Thymus (tissue), 11 donors: Measurements from ENCODE around the gene CLIP1. TPM values are rescaled to one million over a fixed set of nuclear protein-coding genes. Genes with fewer than 3 reads are reported as not detected.

Source experiments
- DNase-seq, 9 donors: peaks; one replicate each; pipeline ENCODE4 v3.0.0-alpha.2; 2013; ENCODE audit warnings: low spot score in 9 of 9, low read depth in 6 of 9, missing footprints in 1 of 9
- H3K27ac ChIP-seq, 2 donors: one replicate each; pipeline ENCODE4 v1.5.1; 2013; ENCODE audit warnings: control low read depth in 1 of 2, low read depth in 1 of 2, low read length in 1 of 2, mild to moderate bottlenecking in 1 of 2, moderate library complexity in 1 of 2
- H3K27me3 ChIP-seq, 2 donors: one replicate each; pipeline ENCODE4 v1.5.1; 2013; ENCODE audit warnings: low read length in 1 of 2; ENCODE audit not compliant: control insufficient read depth in 2 of 2, insufficient read depth in 1 of 2
- H3K36me3 ChIP-seq, 2 donors: one replicate each; pipeline ENCODE4 v1.5.1; 2013; ENCODE audit warnings: low read length in 1 of 2, mild to moderate bottlenecking in 1 of 2, moderate library complexity in 1 of 2; ENCODE audit not compliant: control insufficient read depth in 2 of 2, insufficient read depth in 2 of 2
- H3K4me1 ChIP-seq, 2 donors: one replicate each; pipeline ENCODE4 v1.5.1; 2013; ENCODE audit warnings: low read length in 2 of 2; ENCODE audit not compliant: control insufficient read depth in 2 of 2, insufficient read depth in 2 of 2
- H3K4me3 ChIP-seq, 2 donors: one replicate each; pipeline ENCODE4 v1.5.1; 2013; ENCODE audit warnings: low read length in 2 of 2, control low read depth in 1 of 2, mild to moderate bottlenecking in 1 of 2
- H3K9me3 ChIP-seq, 2 donors: one replicate each; pipeline ENCODE4 v1.5.1; 2013; ENCODE audit warnings: low read length in 1 of 2, mild to moderate bottlenecking in 1 of 2; ENCODE audit not compliant: control insufficient read depth in 2 of 2, insufficient read depth in 1 of 2
- WGBS: extraction: QIAGEN DNeasy Blood & Tissue Kit; methylation state at CpG from one replicate; pipeline ENCODE4 v1.1.7; 2013; 5-methylcytosine and 5-hydroxymethylcytosine counted together
- polyA plus RNA-seq: library from polyadenylated mRNA; stranded (reverse); fragments of 200-250 nt; gene quantifications from one replicate; pipeline ENCODE4 v1.2.3, GENCODE V29; 2013
- total RNA-seq: library from RNA; stranded (reverse); fragments of 120-200 nt; gene quantifications from one replicate; pipeline ENCODE4 v1.2.4, GENCODE V29; 2013
- donor health status: healthy.

CLIP1 gene
- total and polyA plus RNA-seq, 2 donors, result 18.4 to 26.7 TPM

- Histone ChIP-seq H3K27me3 (no peaks in the 10 kb centered on the region), H3K4me3 (no peak overlapping the region), H3K9me3 (no peaks in the 10 kb centered on the region), H3K36me3 (peaks cover 32 to 42% of the 10 kb centered on the region in 2 donors), H3K27ac (no peak overlapping the region), H3K4me1 (peaks cover 0 to 16% of the 10 kb centered on the region in 2 donors)
- DNase-seq, result no peak
- WGBS, result 98% methylated on average over 1 of the region's 1 CpG
Measured at GRCh38 chr12:122245553-122245952, 176.9 kb downstream of the CLIP1 start.

GRCh38 chr12:122244565-122245371 is 177.7 kb downstream of the CLIP1 start:
- H3K27me3 ChIP-seq, result no peaks in the 10 kb centered on the region
- H3K9me3 ChIP-seq, result no peaks in the 10 kb centered on the region
- 90% methylated on average over 11 of the region's 11 CpGs for WGBS
- DNase-seq, result peak in 2 of 9 donors; percentile 33 to 60
- H3K4me3 ChIP-seq, result no peak overlapping the region
- H3K27ac ChIP-seq, result peak overlapping the region; percentile 25 to 75
- peaks cover 0 to 16% of the 10 kb centered on the region in 2 donors for H3K4me1 ChIP-seq
- peaks cover 30 to 36% of the 10 kb centered on the region in 2 donors for H3K36me3 ChIP-seq

- 95% methylated on average over 6 of the region's 6 CpGs for WGBS
- Histone ChIP-seq H3K9me3 (no peaks in the 10 kb centered on the region), H3K27ac (peak overlapping the region; percentile 25 to 75), H3K4me1 (peaks cover 0 to 16% of the 10 kb centered on the region in 2 donors), H3K4me3 (no peak overlapping the region), H3K36me3 (peaks cover 26 to 30% of the 10 kb centered on the region in 2 donors), H3K27me3 (no peaks in the 10 kb centered on the region)
- DNase-seq, result peak in 1 of 9 donors; percentile 16
Measured at GRCh38 chr12:122243965-122244364, 178.5 kb downstream of the CLIP1 start.

- WGBS, result 96% methylated on average over 5 of the region's 5 CpGs
- Histone ChIP-seq H3K36me3 (peaks cover 42 to 49% of the 10 kb centered on the region in 2 donors), H3K27ac (no peak overlapping the region), H3K4me1 (peaks cover 0 to 8% of the 10 kb centered on the region in 2 donors), H3K9me3 (no peaks in the 10 kb centered on the region), H3K27me3 (no peaks in the 10 kb centered on the region), H3K4me3 (no peak overlapping the region)
- DNase-seq, result no peak
Measured at GRCh38 chr12:122238861-122239260, 183.6 kb downstream of the CLIP1 start.

GRCh38 chr12:122235741-122236140 is 186.7 kb downstream of the CLIP1 start:
- no peaks in the 10 kb centered on the region for H3K9me3 ChIP-seq
- no peaks in the 10 kb centered on the region for H3K4me1 ChIP-seq
- no peak overlapping the region for H3K4me3 ChIP-seq
- no peak for DNase-seq
- H3K36me3 ChIP-seq, result peaks cover 55% of the 10 kb centered on the region in 2 donors
- no peaks in the 10 kb centered on the region for H3K27me3 ChIP-seq
- WGBS, result over 99% methylated on average over 7 of the region's 7 CpGs
- H3K27ac ChIP-seq, result no peak overlapping the region

- Histone ChIP-seq H3K27me3 (no peaks in the 10 kb centered on the region), H3K4me3 (no peak overlapping the region), H3K4me1 (peaks cover 7 to 8% of the 10 kb centered on the region in 2 donors), H3K9me3 (no peaks in the 10 kb centered on the region), H3K36me3 (peaks cover 46 to 56% of the 10 kb centered on the region in 2 donors), H3K27ac (no peak overlapping the region)
- DNase-seq, result no peak
- WGBS, result 99% methylated on average over 10 of the region's 10 CpGs
Measured at GRCh38 chr12:122232691-122233090, 189.8 kb downstream of the CLIP1 start.

GRCh38 chr12:122230798-122231197 is 191.7 kb downstream of the CLIP1 start:
- H3K27ac ChIP-seq, result no peak overlapping the region
- 95% methylated on average over 6 of the region's 6 CpGs for WGBS
- DNase-seq, result no peak
- H3K9me3 ChIP-seq, result peaks cover 0 to 2% of the 10 kb centered on the region in 2 donors
- no peaks in the 10 kb centered on the region for H3K27me3 ChIP-seq
- no peak overlapping the region for H3K4me3 ChIP-seq
- H3K4me1 ChIP-seq, result peaks cover 21% of the 10 kb centered on the region in 2 donors
- H3K36me3 ChIP-seq, result peaks cover 40 to 52% of the 10 kb centered on the region in 2 donors

- H3K4me3 ChIP-seq, result no peak overlapping the region
- H3K36me3 ChIP-seq, result peaks cover 19 to 37% of the 10 kb centered on the region in 2 donors
- H3K27me3 ChIP-seq, result no peaks in the 10 kb centered on the region
- H3K4me1 ChIP-seq, result peaks cover 25 to 35% of the 10 kb centered on the region in 2 donors
- no peak overlapping the region for H3K27ac ChIP-seq
- no peak for DNase-seq
- 82% methylated on average over 5 of the region's 5 CpGs for WGBS
- H3K9me3 ChIP-seq, result peaks cover 0 to 7% of the 10 kb centered on the region in 2 donors
Measured at GRCh38 chr12:122228092-122228491, 194.4 kb downstream of the CLIP1 start.

GRCh38 chr12:122227341-122227740 is 195.1 kb downstream of the CLIP1 start:
- Histone ChIP-seq H3K4me3 (peak overlapping the region in 1 of 2 donors; percentile 26), H3K27me3 (no peaks in the 10 kb centered on the region), H3K36me3 (peaks cover 24 to 37% of the 10 kb centered on the region in 2 donors), H3K9me3 (peaks cover 0 to 7% of the 10 kb centered on the region in 2 donors), H3K4me1 (peaks cover 25 to 35% of the 10 kb centered on the region in 2 donors), H3K27ac (no peak overlapping the region)
- DNase-seq, result peak in 5 of 9 donors; percentile 39 to 82 (median 59)
- WGBS, result 23% methylated on average over 17 of the region's 17 CpGs
